Stomach (tissue), 9 donors: Measurements from ENCODE around the gene ATP13A1. TPM values are rescaled to one million over a fixed set of nuclear protein-coding genes. Genes with fewer than 3 reads are reported as not detected.
"Not testable (repeated sequence)": the region's sequence is repeated elsewhere in the genome, so short reads cannot be mapped to it uniquely, and the experiment has no call there.

Experiments used
- DNase-seq, 2 donors: peaks; one replicate each; pipeline versions ENCODE4 v3.0.0 to v3.0.0-alpha.2; 2013 to 2019
- H3K27ac ChIP-seq, 5 donors: fragments of 200-600 bp in 4 of 5; sonication (generic) in 4 of 5; one replicate each; pipeline ENCODE4 v1.5.1; 2013 to 2019; ENCODE audit warnings: mild to moderate bottlenecking in 1 of 5, moderate library complexity in 1 of 5
- H3K27me3 ChIP-seq, 3 donors: fragments of 200-600 bp; sonication (generic); one replicate each; pipeline ENCODE4 v1.5.1; 2017 to 2019; ENCODE audit warnings: mixed run types in 1 of 3
- H3K36me3 ChIP-seq, 4 donors: fragments of 200-600 bp; sonication (generic); 1 replicate in 3 of 4; 2 replicates in 1 of 4; pipeline ENCODE4 v1.5.1; 2016 to 2019
- H3K4me1 ChIP-seq, 4 donors: fragments of 200-600 bp; sonication (generic); one replicate each; pipeline ENCODE4 v1.5.1; 2016 to 2019
- H3K4me3 ChIP-seq, 4 donors: fragments of 200-600 bp; sonication (generic) in 3 of 4; one replicate each; pipeline ENCODE4 v1.5.1; 2016 to 2019; ENCODE audit warnings: mild to moderate bottlenecking in 1 of 4
- H3K9me3 ChIP-seq, 4 donors: fragments of 200-600 bp; sonication (generic); one replicate each; pipeline ENCODE4 v1.5.1; 2016 to 2019
- CTCF ChIP-seq, 7 experiments: fragments of 450-650 bp in 4 of 7; fragments of 200-600 bp in 3 of 7; sonication (generic) in 3 of 7; IDR thresholded peaks; one replicate each; pipeline ENCODE4 v1.5.1; 2016 to 2019; ENCODE audit warnings: antibody characterized with exemption in 7 of 7, control low read depth in 2 of 7, mild to moderate bottlenecking in 1 of 7
- EP300 ChIP-seq: sonication (generic); formaldehyde crosslinking; IDR thresholded peaks from one replicate; pipeline ENCODE4 v1.6.1; 2017; ENCODE audit warnings: antibody characterized with exemption
- POLR2A ChIP-seq, 4 donors: fragments of 450-650 bp; IDR thresholded peaks; one replicate each; pipeline ENCODE4 v1.6.1; 2016; ENCODE audit warnings: antibody characterized with exemption in 4 of 4, control low read depth in 2 of 4, mild to moderate bottlenecking in 1 of 4, moderate library complexity in 1 of 4
- POLR2AphosphoS5 ChIP-seq, 3 donors: sonication (generic); formaldehyde crosslinking; IDR thresholded peaks; one replicate each; pipeline ENCODE4 v1.6.1; 2016; ENCODE audit warnings: antibody characterized with exemption in 3 of 3
- WGBS, 5 donors: extraction: QIAGEN DNeasy Blood & Tissue Kit in 3 of 5; methylation state at CpG; one replicate each; pipeline versions ENCODE4 v1.1.5 to v1.1.7; 2013 to 2018; 5-methylcytosine and 5-hydroxymethylcytosine counted together
- intact Hi-C: fragments of 100-400 bp; cut with DNase I; formaldehyde crosslinking; loops from one replicate; pipeline ENCODE4 v1.15.1; 2023; ENCODE audit warnings: low total_unique reads
- polyA plus RNA-seq, 3 donors: library from polyadenylated mRNA; stranded (reverse); fragments of 200-250 nt; gene quantifications; one replicate each; pipeline ENCODE4 v1.2.3, GENCODE V29; 2013
- total RNA-seq, 5 donors: library from RNA; depleted of rRNA; stranded (reverse); fragments of >200 nt; gene quantifications; one replicate each; pipeline versions ENCODE4 v1.1.0 to v1.2.3, GENCODE V29; 2014 to 2016
- donor health status: healthy with polysubstance abuse.
- donor health status: Bipolar disorder and iron deficiency.
- donor health status: healthy.

Gene ATP13A1
- total and polyA plus RNA-seq, 8 donors: 17.3 to 451 (median 56.5) TPM

GRCh38 chr19:19691683-19692082 lies 28.2 kb upstream of the ATP13A1 start:
- TF ChIP-seq POLR2A (IDR thresholded peaks at IDR 0.05): no peak
- no peak for TF ChIP-seq EP300
- TF ChIP-seq POLR2AphosphoS5 (IDR thresholded peaks at IDR 0.05): no peak
- no peak for TF ChIP-seq CTCF (IDR thresholded peaks at IDR 0.05)
- Histone ChIP-seq H3K4me3 (no peak overlapping the region), H3K4me1 (no peaks in the 10 kb centered on the region), H3K9me3 (peaks cover 0 to 58% (median 26%) of the 10 kb centered on the region in 4 donors), H3K27ac (no peak overlapping the region), H3K27me3 (no peaks in the 10 kb centered on the region), H3K36me3 (no peaks in the 10 kb centered on the region)
- no peak for DNase-seq
- intact Hi-C loops: no loop called here
- WGBS, 5 donors: 82 to 94% (median 87%) methylated on average over 10 of the region's 10 CpGs

DNA sequence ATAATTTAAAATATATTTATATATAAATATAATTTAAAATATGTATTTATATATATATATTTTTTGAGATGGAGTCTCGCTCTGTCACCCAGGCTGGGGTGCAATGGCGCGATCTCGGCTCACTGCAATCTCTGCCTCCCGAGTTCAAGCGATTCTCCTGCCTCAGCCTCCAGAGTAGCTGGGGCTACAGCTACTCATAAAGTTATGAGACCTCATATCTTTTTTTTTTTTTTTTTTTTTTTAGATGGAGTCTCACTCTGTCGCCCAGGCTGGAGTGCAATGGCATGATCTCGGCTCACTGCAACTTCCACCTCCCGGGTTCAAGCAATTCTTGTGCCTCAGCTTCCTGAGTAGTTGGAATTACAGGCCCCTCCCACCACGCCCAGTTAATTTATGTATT lies 25.5 kb upstream of the ATP13A1 start:
- H3K4me3 ChIP-seq, intact Hi-C loops, H3K27me3 ChIP-seq, DNase-seq, H3K27ac ChIP-seq, H3K36me3 ChIP-seq, H3K4me1 ChIP-seq: not testable (repeated sequence)
- 97 to 99% (median 97%) methylated on average over 9 to 10 of the region's 10 CpGs for WGBS, 5 donors
- peaks cover 14 to 58% (median 35%) of the 10 kb centered on the region in 4 donors for H3K9me3 ChIP-seq

- Histone ChIP-seq H3K9me3 (peaks cover 14 to 75% (median 43%) of the 10 kb centered on the region in 4 donors), H3K36me3 (peaks cover 0 to 19% (median under 1%) of the 10 kb centered on the region in 4 donors), H3K4me3 (no peak overlapping the region), H3K4me1 (no peaks in the 10 kb centered on the region), H3K27me3 (no peaks in the 10 kb centered on the region), H3K27ac (no peak overlapping the region)
- no peak for DNase-seq
- intact Hi-C loops: no loop called here
- TF ChIP-seq POLR2A (IDR thresholded peaks at IDR 0.05): no peak
- no peak for TF ChIP-seq POLR2AphosphoS5 (IDR thresholded peaks at IDR 0.05)
- no peak for TF ChIP-seq EP300
- TF ChIP-seq CTCF (IDR thresholded peaks at IDR 0.05): no peak
- 92 to 98% (median 95%) methylated on average over 3 of the region's 3 CpGs for WGBS, 5 donors
Measured at GRCh38 chr19:19687090-19687489, 23.6 kb upstream of the ATP13A1 start.

- H3K9me3 ChIP-seq: peaks cover 14 to 74% (median 44%) of the 10 kb centered on the region in 4 donors
- H3K36me3 ChIP-seq: peaks cover 0 to 24% (median 2%) of the 10 kb centered on the region in 4 donors
- no peaks in the 10 kb centered on the region for H3K27me3 ChIP-seq
- intact Hi-C loops: no loop called here
- H3K27ac ChIP-seq: no peak overlapping the region
- no peak overlapping the region for H3K4me3 ChIP-seq
- no peaks in the 10 kb centered on the region for H3K4me1 ChIP-seq
- 95 to 99% (median 96%) methylated on average over 6 of the region's 6 CpGs for WGBS, 5 donors
- DNase-seq: no peak
- TF ChIP-seq CTCF (IDR thresholded peaks at IDR 0.05) (no peak), POLR2A (IDR thresholded peaks at IDR 0.05) (no peak), EP300 (no peak), POLR2AphosphoS5 (IDR thresholded peaks at IDR 0.05) (no peak)
Measured at GRCh38 chr19:19686580-19686979, 23.1 kb upstream of the ATP13A1 start.

- H3K27ac ChIP-seq, DNase-seq, H3K27me3 ChIP-seq, H3K4me3 ChIP-seq, intact Hi-C loops, H3K4me1 ChIP-seq: not testable (repeated sequence)
- H3K9me3 ChIP-seq: peaks cover 14 to 74% (median 46%) of the 10 kb centered on the region in 4 donors
- peaks cover 0 to 29% (median 6%) of the 10 kb centered on the region in 4 donors for H3K36me3 ChIP-seq
- 96 to 99% (median 97%) methylated on average over 15 of the region's 15 CpGs for WGBS, 5 donors
Measured at GRCh38 chr19:19686119-19686518, 22.6 kb upstream of the ATP13A1 start.
